GM12865 (cell line): ENCODE measurements around the gene KRT5.

Experiments
- DNase-seq: peaks from one replicate; pipeline ENCODE4 v3.0.0; 2010; ENCODE audit warnings: low read depth
- H3K4me3 ChIP-seq: 2 replicates; pipeline ENCODE4 v1.5.1; 2011; ENCODE audit warnings: mild to moderate bottlenecking, low read depth, low read length, control low read depth
- CTCF ChIP-seq: IDR thresholded peaks from 2 replicates; pipeline ENCODE4 v1.5.1; 2011; ENCODE audit warnings: low read length, control low read depth, low read depth, inconsistent platforms; ENCODE audit not compliant: insufficient read depth; ENCODE audit errors: missing control alignments

KRT5 gene

GRCh38 chr12:52522346-52523011, 2.3 kb upstream of the KRT5 start:
- no peak for DNase-seq
- TF ChIP-seq CTCF = no peak

GRCh38 chr12:52521568-52522266, 1.5 kb upstream of the KRT5 start:
- TF ChIP-seq CTCF = no peak
- H3K4me3 ChIP-seq = no peak overlapping the region
- DNase-seq = peak; percentile 47

More at GRCh38 chr12:52522346-52523011, 2.3 kb upstream of the KRT5 start:
- H3K4me3 ChIP-seq = no peak overlapping the region

- no peak for TF ChIP-seq CTCF
- no peak overlapping the region for H3K4me3 ChIP-seq
- no peak for DNase-seq
Measured at GRCh38 chr12:52521175-52521567, 977 bp upstream of the KRT5 start.

- DNase-seq = no peak
- no peak overlapping the region for H3K4me3 ChIP-seq
- TF ChIP-seq CTCF = no peak
Measured at GRCh38 chr12:52519387-52519703, 849 bp downstream of the KRT5 start.

DNA sequence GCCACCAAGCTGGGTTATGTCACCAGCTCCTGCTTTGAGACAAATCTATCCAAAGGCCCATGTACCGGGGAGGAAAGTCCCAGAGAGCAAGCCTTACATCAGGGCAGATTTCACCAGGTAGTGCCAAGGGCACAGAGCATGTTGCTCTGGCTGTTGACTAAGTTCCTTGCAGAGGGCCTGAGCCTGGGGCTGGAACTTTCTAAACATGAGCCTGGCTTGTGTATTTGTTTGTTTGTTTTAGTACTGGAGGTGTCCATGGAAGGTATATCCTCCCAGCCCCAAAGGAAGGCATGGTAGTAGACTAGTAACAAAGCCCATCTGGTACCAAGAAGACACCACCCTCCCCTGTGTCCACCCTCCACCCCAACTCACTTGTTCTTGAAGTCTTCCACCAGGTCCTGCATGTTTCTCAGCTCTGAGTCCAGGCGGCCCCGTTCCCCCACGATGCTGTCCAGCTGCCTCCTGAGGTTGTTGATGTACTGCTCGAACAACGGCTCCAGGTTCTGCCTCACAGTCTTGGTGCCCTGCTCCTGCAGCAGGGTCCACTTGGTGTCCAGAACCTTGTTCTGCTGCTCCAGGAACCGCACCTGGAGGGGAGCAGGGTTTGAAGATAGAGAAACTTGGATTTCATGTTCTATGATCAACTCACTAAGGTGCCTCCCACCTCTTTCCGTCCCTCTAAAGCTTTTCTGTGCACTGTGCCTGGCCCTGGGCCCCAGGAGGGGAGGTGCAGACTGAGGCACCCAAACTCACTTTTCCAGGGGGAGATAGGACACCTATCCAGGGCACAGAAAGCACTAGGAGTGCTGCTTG, 1.4 kb downstream of the KRT5 start:
- no peak for TF ChIP-seq CTCF
- H3K4me3 ChIP-seq = no peak overlapping the region
- DNase-seq = no peak

DNA sequence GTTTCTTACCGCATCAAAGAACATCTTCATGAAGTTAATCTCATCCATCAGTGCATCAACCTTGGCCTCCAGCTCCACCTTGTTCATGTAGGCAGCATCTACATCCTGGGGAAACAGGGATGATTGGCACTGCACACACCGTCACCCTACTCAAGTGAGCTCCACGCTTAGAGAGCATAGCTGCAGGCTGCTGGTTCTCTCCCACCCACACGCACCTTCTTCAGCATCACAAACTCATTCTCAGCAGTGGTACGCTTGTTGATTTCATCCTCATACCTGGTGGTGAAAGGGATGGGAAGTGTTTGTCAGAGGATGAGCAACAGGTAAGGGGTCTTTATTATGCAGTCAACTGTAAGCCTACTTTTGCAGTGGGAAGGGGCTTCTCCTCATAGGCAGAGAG, 2.3 kb downstream of the KRT5 start:
- no peak for DNase-seq
- H3K4me3 ChIP-seq = no peak overlapping the region
- no peak for TF ChIP-seq CTCF
